OCI-LY7 (cell line): ENCODE data around the gene TASOR2. TPM values are rescaled to one million over a fixed set of nuclear protein-coding genes. Genes with fewer than 3 reads are reported as not detected.

Experiments
- BruUV-seq: library from RNA; stranded (reverse); fragments of 400-500 nt; replicated peaks from 2 replicates; lab custom pipeline; 2021; lab: Mats Ljungman, UMichigan
- CTCF ChIA-PET: fragments of 300-600 bp; sonication (Branson Sonifier 250); formaldehyde crosslinking; loops from one replicate; lab custom pipeline; 2022; ENCODE audit warnings: antibody characterized with exemption; ENCODE audit not compliant: unreplicated experiment; lab: Charles Lee
- POLR2A ChIA-PET: fragments of 300-600 bp; sonication (Branson Sonifier 250); formaldehyde crosslinking; loops from one replicate; lab custom pipeline; 2022; ENCODE audit warnings: antibody characterized with exemption; lab: Charles Lee
- DNase-seq: peaks from one replicate; pipeline ENCODE4 v3.0.0-alpha.2; 2015; ENCODE audit warnings: low spot score
- H2AFZ ChIP-seq: fragments of 200-600 bp; sonication (generic), shearing (Covaris generic); 2 replicates; pipeline ENCODE4 v1.6.1; 2014; ENCODE audit warnings: mild to moderate bottlenecking, antibody characterized with exemption, low read length, moderate library complexity
- H3K27ac ChIP-seq: fragments of 200-600 bp; sonication (generic); 2 replicates; pipeline ENCODE4 v1.5.1; 2014; ENCODE audit warnings: mixed run types, low read depth, mild to moderate bottlenecking, moderate library complexity, low read length, inconsistent platforms; ENCODE audit not compliant: poor library complexity, severe bottlenecking
- H3K36me3 ChIP-seq: fragments of 200-600 bp; sonication (generic); 2 replicates; pipeline ENCODE4 v1.6.1; 2014; ENCODE audit warnings: mild to moderate bottlenecking, antibody characterized with exemption, low read length, moderate library complexity, mixed read lengths; ENCODE audit not compliant: insufficient read depth
- H3K4me1 ChIP-seq: fragments of 200-600 bp; sonication (generic); 2 replicates; pipeline ENCODE4 v1.5.1; 2014; ENCODE audit warnings: mild to moderate bottlenecking, low read length; ENCODE audit not compliant: insufficient read depth, poor library complexity, severe bottlenecking
- H3K4me2 ChIP-seq: fragments of 200-600 bp; sonication (generic); 2 replicates; pipeline ENCODE4 v1.6.1; 2014; ENCODE audit warnings: mild to moderate bottlenecking, low read length
- H3K4me3 ChIP-seq: fragments of 200-600 bp; sonication (generic); 2 replicates; pipeline ENCODE4 v1.5.1; 2014; ENCODE audit warnings: mild to moderate bottlenecking, low read depth, low read length; ENCODE audit not compliant: poor library complexity, severe bottlenecking
- H3K79me2 ChIP-seq: fragments of 200-600 bp; sonication (generic); 2 replicates; pipeline ENCODE4 v1.6.1; 2016; ENCODE audit warnings: low read depth, mild to moderate bottlenecking, low read length, moderate library complexity, mixed read lengths; ENCODE audit not compliant: insufficient read depth
- H3K9me2 ChIP-seq: fragments of 200-600 bp; sonication (generic); 2 replicates; pipeline ENCODE4 v1.6.1; 2016; ENCODE audit warnings: mild to moderate bottlenecking, low read length, mixed read lengths; ENCODE audit not compliant: insufficient read depth
- H3K9me3 ChIP-seq: fragments of 200-600 bp; sonication (generic); 2 replicates; pipeline ENCODE4 v1.6.1; 2014; ENCODE audit warnings: mild to moderate bottlenecking, mixed run types, low read length, mixed read lengths
- H4K20me1 ChIP-seq: fragments of 200-600 bp; sonication (generic); 2 replicates; pipeline ENCODE4 v1.6.1; 2014; ENCODE audit warnings: mild to moderate bottlenecking, antibody characterized with exemption, low read length, moderate library complexity, mixed read lengths; ENCODE audit not compliant: insufficient read depth
- CTCF ChIP-seq: fragments of 200-600 bp; sonication (generic); conservative IDR thresholded peaks from 2 replicates; pipeline ENCODE4 v1.5.1; 2014; ENCODE audit warnings: mild to moderate bottlenecking, antibody characterized with exemption, low read length, moderate library complexity, mixed read lengths
- EZH2phosphoT487 ChIP-seq: fragments of 200-600 bp; sonication (generic); IDR thresholded peaks from 2 replicates; pipeline ENCODE4 v1.6.1; 2018; ENCODE audit warnings: low read depth, borderline replicate concordance, mild to moderate bottlenecking, mixed run types, antibody characterized with exemption, low read length, moderate library complexity, mixed read lengths
- intact Hi-C: fragments of 100-400 bp; cut with micrococcal nuclease; formaldehyde crosslinking; loops from one replicate; pipeline ENCODE4 v1.10.0; 2022; ENCODE audit not compliant: unreplicated experiment
- total RNA-seq, 2 experiments: library from RNA; depleted of rRNA in 1 of 2; stranded (reverse); fragments of >200 nt in 1 of 2; shearing (Covaris generic) in 1 of 2; gene quantifications; 2 replicates each; pipeline ENCODE4 v1.2.3, GENCODE V29; 2014 to 2022

Gene TASOR2
- total RNA-seq, 2 experiments from 2014 or later: 103 to 116 TPM

GRCh38 chr10:5732141-5732540 lies 47.5 kb downstream of the TASOR2 start:
- Histone ChIP-seq H3K9me2 (no peaks in the 10 kb centered on the region), H3K4me1 (peaks cover 10% of the 10 kb centered on the region), H4K20me1 (no peaks in the 10 kb centered on the region; the same call in 1 of the 2 replicates), H2AFZ (no peak overlapping the region), H3K4me2 (no peak overlapping the region), H3K9me3 (no peaks in the 10 kb centered on the region), H3K36me3 (peaks cover 98% of the 10 kb centered on the region), H3K4me3 (no peak overlapping the region), H3K27ac (no peak overlapping the region), H3K79me2 (peaks cover 32% of the 10 kb centered on the region; the same call in 1 of the 2 replicates)
- intact Hi-C loops: no loop called here
- TF ChIP-seq CTCF: no peak
- TF ChIP-seq EZH2phosphoT487: no peak
- POLR2A ChIA-PET: interaction anchor here (0.6 to 0.7 kb wide), 2 partner anchors 11 to 1946 kb away, joined by 3 read pairs; no protein-coding TSS in a partner anchor
- no peak for DNase-seq
- CTCF ChIA-PET: no interaction called here
- BruUV-seq: no TSS peak

Other genes starting within 250 kb of the TASOR2 start
- gene CALML5, start 185.3 kb upstream of the TASOR2 start, total RNA-seq (2014; rRNA removed; shearing (Covaris generic)): not detected in 2 replicates
- not detected in 2 replicates for gene CALML5, start 185.3 kb upstream of the TASOR2 start, total RNA-seq (2022)
- not detected in 2 replicates for gene CALML3, start 159.9 kb upstream of the TASOR2 start, total RNA-seq (2014; rRNA removed; shearing (Covaris generic))
- not detected in 2 replicates for gene CALML3, start 159.9 kb upstream of the TASOR2 start, total RNA-seq (2022)
- gene ASB13, start 18.2 kb upstream of the TASOR2 start, total RNA-seq (2014; rRNA removed; shearing (Covaris generic)): 23.2 and 25.6 TPM in 2 replicates
- gene ASB13, start 18.2 kb upstream of the TASOR2 start, total RNA-seq (2022): 90.4 and 108 TPM in 2 replicates
- gene GDI2, start 128.6 kb downstream of the TASOR2 start, total RNA-seq (2014; rRNA removed; shearing (Covaris generic)): 265 and 270 TPM in 2 replicates
- 271 and 292 TPM in 2 replicates for gene GDI2, start 128.6 kb downstream of the TASOR2 start, total RNA-seq (2022)
- gene ANKRD16, start 205.1 kb downstream of the TASOR2 start, total RNA-seq (2014; rRNA removed; shearing (Covaris generic)): 7.9 and 15.2 TPM in 2 replicates
- 12.0 and 15.0 TPM in 2 replicates for gene ANKRD16, start 205.1 kb downstream of the TASOR2 start, total RNA-seq (2022)
- gene FBH1, start 205.4 kb downstream of the TASOR2 start, total RNA-seq (2014; rRNA removed; shearing (Covaris generic)): 61.9 and 65.6 TPM in 2 replicates
- 58.1 and 67.4 TPM in 2 replicates for gene FBH1, start 205.4 kb downstream of the TASOR2 start, total RNA-seq (2022)